ENCODE results near the gene INTS11. TPM values are rescaled to one million over a fixed set of nuclear protein-coding genes. Genes with fewer than 3 reads are reported as not detected.

INTS11 gene
- total and polyA plus RNA-seq, 2 of the 13 experiments (the other 11 are each of a cell fraction or from before 2014, with no cell fraction given), result 52.8 to 94.8 TPM

DNA sequence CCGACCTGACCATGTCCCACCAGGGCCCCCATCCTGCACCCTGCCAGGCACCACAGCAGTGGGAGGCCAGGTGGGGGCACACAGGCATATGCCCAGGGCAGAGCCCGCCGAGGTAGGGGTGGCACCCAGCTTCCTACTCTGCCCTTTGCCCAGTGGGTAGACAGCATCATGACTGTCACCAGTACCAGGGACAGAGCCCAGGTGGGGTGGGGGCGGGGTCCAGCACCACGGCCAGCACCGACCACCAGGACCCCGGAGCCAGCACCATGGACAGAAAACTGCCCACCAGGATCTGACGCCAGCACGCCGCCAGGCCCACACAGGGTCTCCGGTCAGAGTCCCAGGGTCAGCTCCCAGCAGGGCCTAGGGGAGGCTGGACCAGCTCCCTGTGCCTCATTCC, 10.4 kb upstream of the INTS11 start (continued):
- TF ChIP-seq, protein P1, sequence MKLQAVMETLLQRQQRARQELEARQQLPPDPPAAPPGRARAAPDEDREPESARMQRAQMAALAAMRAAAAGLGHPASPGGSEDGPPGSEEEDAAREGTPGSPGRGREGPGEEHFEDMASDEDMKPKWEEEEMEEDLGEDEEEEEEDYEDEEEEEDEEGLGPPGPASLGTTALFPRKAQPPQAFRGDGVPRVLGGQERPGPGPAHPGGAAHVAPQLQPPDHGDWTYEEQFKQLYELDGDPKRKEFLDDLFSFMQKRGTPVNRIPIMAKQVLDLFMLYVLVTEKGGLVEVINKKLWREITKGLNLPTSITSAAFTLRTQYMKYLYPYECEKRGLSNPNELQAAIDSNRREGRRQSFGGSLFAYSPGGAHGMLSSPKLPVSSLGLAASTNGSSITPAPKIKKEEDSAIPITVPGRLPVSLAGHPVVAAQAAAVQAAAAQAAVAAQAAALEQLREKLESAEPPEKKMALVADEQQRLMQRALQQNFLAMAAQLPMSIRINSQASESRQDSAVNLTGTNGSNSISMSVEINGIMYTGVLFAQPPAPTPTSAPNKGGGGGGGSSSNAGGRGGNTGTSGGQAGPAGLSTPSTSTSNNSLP (IDR thresholded peaks at IDR 0.05; ENCODE audit: low read depth, low read length), result no peak
- TF ChIP-seq ZNF260 (CRISPR knock-in tag; IDR thresholded peaks at IDR 0.05; ENCODE audit: borderline replicate concordance, low read depth) (no peak), CENPX (CRISPR knock-in tag; IDR thresholded peaks at IDR 0.05) (no peak), NFIB (CRISPR knock-in tag; IDR thresholded peaks at IDR 0.05; ENCODE audit: borderline replicate concordance) (no peak), ZNF737 (CRISPR knock-in tag; IDR thresholded peaks at IDR 0.05; ENCODE audit: borderline replicate concordance) (no peak), FOXM1 (CRISPR knock-in tag; IDR thresholded peaks at IDR 0.05) (peak; percentile 85; the same call in 1 of the 2 replicates), MXI1 (IDR thresholded peaks at IDR 0.05; ENCODE audit: borderline replicate concordance, low read depth, low read length) (peak; percentile 40; the same call in 1 of the 3 replicates), TOPORS (CRISPR knock-in tag; IDR thresholded peaks at IDR 0.05) (peak; percentile 55; the same call in 1 of the 2 replicates), ELF4 (CRISPR knock-in tag; IDR thresholded peaks at IDR 0.05; ENCODE audit: borderline replicate concordance) (peak; percentile 40; the same call in 1 of the 2 replicates), ZBTB20 (CRISPR knock-in tag; IDR thresholded peaks at IDR 0.05; ENCODE audit: borderline replicate concordance, low read depth) (peak; percentile 64; the same call in 1 of the 2 replicates), NCOA1 (CRISPR knock-in tag; IDR thresholded peaks at IDR 0.05) (no peak), ZNF790 (CRISPR knock-in tag; IDR thresholded peaks at IDR 0.05; ENCODE audit: borderline replicate concordance) (0 out of 2 replicates have a peak, but pooled peaks have one; percentile 72), RBAK (CRISPR knock-in tag; IDR thresholded peaks at IDR 0.05) (no peak), TARDBP (CRISPR knock-in tag; IDR thresholded peaks at IDR 0.05) (no peak)
- TF ChIP-seq, protein P2, sequence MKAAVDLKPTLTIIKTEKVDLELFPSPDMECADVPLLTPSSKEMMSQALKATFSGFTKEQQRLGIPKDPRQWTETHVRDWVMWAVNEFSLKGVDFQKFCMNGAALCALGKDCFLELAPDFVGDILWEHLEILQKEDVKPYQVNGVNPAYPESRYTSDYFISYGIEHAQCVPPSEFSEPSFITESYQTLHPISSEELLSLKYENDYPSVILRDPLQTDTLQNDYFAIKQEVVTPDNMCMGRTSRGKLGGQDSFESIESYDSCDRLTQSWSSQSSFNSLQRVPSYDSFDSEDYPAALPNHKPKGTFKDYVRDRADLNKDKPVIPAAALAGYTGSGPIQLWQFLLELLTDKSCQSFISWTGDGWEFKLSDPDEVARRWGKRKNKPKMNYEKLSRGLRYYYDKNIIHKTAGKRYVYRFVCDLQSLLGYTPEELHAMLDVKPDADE (CRISPR knock-in tag; IDR thresholded peaks at IDR 0.05), result no peak
- TF ChIP-seq, protein P3, sequence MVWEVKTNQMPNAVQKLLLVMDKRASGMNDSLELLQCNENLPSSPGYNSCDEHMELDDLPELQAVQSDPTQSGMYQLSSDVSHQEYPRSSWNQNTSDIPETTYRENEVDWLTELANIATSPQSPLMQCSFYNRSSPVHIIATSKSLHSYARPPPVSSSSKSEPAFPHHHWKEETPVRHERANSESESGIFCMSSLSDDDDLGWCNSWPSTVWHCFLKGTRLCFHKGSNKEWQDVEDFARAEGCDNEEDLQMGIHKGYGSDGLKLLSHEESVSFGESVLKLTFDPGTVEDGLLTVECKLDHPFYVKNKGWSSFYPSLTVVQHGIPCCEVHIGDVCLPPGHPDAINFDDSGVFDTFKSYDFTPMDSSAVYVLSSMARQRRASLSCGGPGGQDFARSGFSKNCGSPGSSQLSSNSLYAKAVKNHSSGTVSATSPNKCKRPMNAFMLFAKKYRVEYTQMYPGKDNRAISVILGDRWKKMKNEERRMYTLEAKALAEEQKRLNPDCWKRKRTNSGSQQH (CRISPR knock-in tag; IDR thresholded peaks at IDR 0.05; ENCODE audit: low read depth), result peak; percentile 85; the same call in 1 of the 2 replicates
- TF ChIP-seq, protein P4, sequence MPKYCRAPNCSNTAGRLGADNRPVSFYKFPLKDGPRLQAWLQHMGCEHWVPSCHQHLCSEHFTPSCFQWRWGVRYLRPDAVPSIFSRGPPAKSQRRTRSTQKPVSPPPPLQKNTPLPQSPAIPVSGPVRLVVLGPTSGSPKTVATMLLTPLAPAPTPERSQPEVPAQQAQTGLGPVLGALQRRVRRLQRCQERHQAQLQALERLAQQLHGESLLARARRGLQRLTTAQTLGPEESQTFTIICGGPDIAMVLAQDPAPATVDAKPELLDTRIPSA (CRISPR knock-in tag; IDR thresholded peaks at IDR 0.05; ENCODE audit: borderline replicate concordance), result no peak
- TF ChIP-seq, protein P5, sequence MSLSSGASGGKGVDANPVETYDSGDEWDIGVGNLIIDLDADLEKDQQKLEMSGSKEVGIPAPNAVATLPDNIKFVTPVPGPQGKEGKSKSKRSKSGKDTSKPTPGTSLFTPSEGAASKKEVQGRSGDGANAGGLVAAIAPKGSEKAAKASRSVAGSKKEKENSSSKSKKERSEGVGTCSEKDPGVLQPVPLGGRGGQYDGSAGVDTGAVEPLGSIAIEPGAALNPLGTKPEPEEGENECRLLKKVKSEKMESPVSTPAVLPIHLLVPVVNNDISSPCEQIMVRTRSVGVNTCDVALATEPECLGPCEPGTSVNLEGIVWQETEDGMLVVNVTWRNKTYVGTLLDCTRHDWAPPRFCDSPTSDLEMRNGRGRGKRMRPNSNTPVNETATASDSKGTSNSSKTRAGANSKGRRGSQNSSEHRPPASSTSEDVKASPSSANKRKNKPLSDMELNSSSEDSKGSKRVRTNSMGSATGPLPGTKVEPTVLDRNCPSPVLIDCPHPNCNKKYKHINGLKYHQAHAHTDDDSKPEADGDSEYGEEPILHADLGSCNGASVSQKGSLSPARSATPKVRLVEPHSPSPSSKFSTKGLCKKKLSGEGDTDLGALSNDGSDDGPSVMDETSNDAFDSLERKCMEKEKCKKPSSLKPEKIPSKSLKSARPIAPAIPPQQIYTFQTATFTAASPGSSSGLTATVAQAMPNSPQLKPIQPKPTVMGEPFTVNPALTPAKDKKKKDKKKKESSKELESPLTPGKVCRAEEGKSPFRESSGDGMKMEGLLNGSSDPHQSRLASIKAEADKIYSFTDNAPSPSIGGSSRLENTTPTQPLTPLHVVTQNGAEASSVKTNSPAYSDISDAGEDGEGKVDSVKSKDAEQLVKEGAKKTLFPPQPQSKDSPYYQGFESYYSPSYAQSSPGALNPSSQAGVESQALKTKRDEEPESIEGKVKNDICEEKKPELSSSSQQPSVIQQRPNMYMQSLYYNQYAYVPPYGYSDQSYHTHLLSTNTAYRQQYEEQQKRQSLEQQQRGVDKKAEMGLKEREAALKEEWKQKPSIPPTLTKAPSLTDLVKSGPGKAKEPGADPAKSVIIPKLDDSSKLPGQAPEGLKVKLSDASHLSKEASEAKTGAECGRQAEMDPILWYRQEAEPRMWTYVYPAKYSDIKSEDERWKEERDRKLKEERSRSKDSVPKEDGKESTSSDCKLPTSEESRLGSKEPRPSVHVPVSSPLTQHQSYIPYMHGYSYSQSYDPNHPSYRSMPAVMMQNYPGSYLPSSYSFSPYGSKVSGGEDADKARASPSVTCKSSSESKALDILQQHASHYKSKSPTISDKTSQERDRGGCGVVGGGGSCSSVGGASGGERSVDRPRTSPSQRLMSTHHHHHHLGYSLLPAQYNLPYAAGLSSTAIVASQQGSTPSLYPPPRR (CRISPR knock-in tag; IDR thresholded peaks at IDR 0.05; ENCODE audit: borderline replicate concordance), result no peak
